SK-N-SH (cell line): ENCODE data around the gene KCNJ18. TPM values are rescaled to one million over a fixed set of nuclear protein-coding genes. Genes with fewer than 3 reads are reported as not detected.
"Not testable (repeated sequence)": the region's sequence is repeated elsewhere in the genome, so short reads cannot be mapped to it uniquely, and the experiment has no call there.

Experiments used
- CTCF ChIA-PET: fragments of 300-600, 350-600 bp; formaldehyde crosslinking; extraction: SDS; loops from one replicate; lab custom pipeline; 2021; lab: Yijun Ruan, JAX
- POLR2A ChIA-PET: fragments of 350-600 bp; sonication (Branson Sonifier 250); formaldehyde crosslinking; extraction: SDS; loops from one replicate; lab custom pipeline; 2020; ENCODE audit warnings: antibody characterized with exemption, inconsistent platforms; lab: Yijun Ruan, JAX
- DNase-seq: peaks from one replicate; pipeline ENCODE4 v3.0.0; 2012
- H2AFZ ChIP-seq: fragments of 200-600 bp; sonication (generic); 2 replicates; pipeline ENCODE4 v1.8.1; 2016; ENCODE audit warnings: antibody characterized with exemption, mild to moderate bottlenecking, low read depth
- H3F3A ChIP-seq: fragments of 200-600 bp; sonication (generic); replicated peaks from 2 replicates; pipeline ENCODE3; 2016; ENCODE audit warnings: antibody characterized with exemption, mild to moderate bottlenecking; ENCODE audit not compliant: insufficient read depth
- H3K27ac ChIP-seq, 2 experiments: fragments of 200-500 bp in 1 of 2; fragments of 200-600 bp in 1 of 2; sonication (Bioruptor generic) in 1 of 2; sonication (generic), shearing (Covaris generic) in 1 of 2; 2 replicates each; pipeline versions ENCODE4 v1.5.1 to v1.6.1; 2014 to 2016; ENCODE audit warnings: low read depth in 2 of 2, inconsistent platforms in 1 of 2, low read length in 1 of 2, mild to moderate bottlenecking in 1 of 2, mixed read lengths in 1 of 2
- H3K27me3 ChIP-seq: fragments of 200-600 bp; sonication (generic), shearing (Covaris generic); 2 replicates; pipeline ENCODE4 v1.6.1; 2016; ENCODE audit warnings: mixed run types; ENCODE audit not compliant: insufficient read depth
- H3K36me3 ChIP-seq, 2 experiments: fragments of 200-500 bp in 1 of 2; fragments of 200-600 bp in 1 of 2; sonication (Bioruptor generic) in 1 of 2; sonication (generic) in 1 of 2; replicated peaks in 1 of 2; 2 replicates each; pipeline versions ENCODE3 to v1.5.1; 2014 to 2016; ENCODE audit warnings: low read length in 1 of 2, mild to moderate bottlenecking in 1 of 2; ENCODE audit not compliant: insufficient read depth in 2 of 2, control insufficient read depth in 1 of 2
- H3K4me1 ChIP-seq, 2 experiments: fragments of 200-500 bp in 1 of 2; fragments of 200-600 bp in 1 of 2; sonication (Bioruptor generic) in 1 of 2; sonication (generic), shearing (Covaris generic) in 1 of 2; 2 replicates each; pipeline versions ENCODE4 v1.5.1 to v1.6.1; 2014 to 2016; ENCODE audit warnings: low read depth in 1 of 2, low read length in 1 of 2, mixed run types in 1 of 2; ENCODE audit not compliant: insufficient read depth in 2 of 2, control insufficient read depth in 1 of 2
- H3K4me2 ChIP-seq: fragments of 200-600 bp; sonication (generic), shearing (Covaris generic); 2 replicates; pipeline ENCODE4 v1.6.1; 2017; ENCODE audit warnings: mixed run types
- H3K4me3 ChIP-seq, 2 experiments: fragments of 200-500 bp in 1 of 2; fragments of 200-600 bp in 1 of 2; sonication (Bioruptor generic) in 1 of 2; sonication (generic), shearing (Covaris generic) in 1 of 2; 2 replicates each; pipeline versions ENCODE4 v1.5.1 to v1.8.1; 2014 to 2016; ENCODE audit warnings: low read depth in 2 of 2, inconsistent platforms in 1 of 2, low read length in 1 of 2, mild to moderate bottlenecking in 1 of 2, mixed read lengths in 1 of 2, moderate library complexity in 1 of 2
- H3K79me2 ChIP-seq: fragments of 200-600 bp; sonication (generic); 2 replicates; pipeline ENCODE4 v1.8.1; 2017; ENCODE audit warnings: mild to moderate bottlenecking; ENCODE audit not compliant: insufficient read depth
- H3K9ac ChIP-seq: fragments of 200-600 bp; sonication (generic); 2 replicates; pipeline ENCODE4 v1.6.1; 2017; ENCODE audit warnings: mixed run types
- H3K9me2 ChIP-seq: fragments of 200-600 bp; sonication (generic); 2 replicates; pipeline ENCODE4 v1.6.1; 2017; ENCODE audit warnings: mixed run types
- H3K9me3 ChIP-seq: fragments of 200-600 bp; sonication (generic); 2 replicates; pipeline ENCODE4 v1.6.1; 2017; ENCODE audit warnings: mixed run types, mild to moderate bottlenecking, moderate library complexity
- H4K20me1 ChIP-seq: fragments of 200-600 bp; sonication (generic); 2 replicates; pipeline ENCODE4 v1.6.1; 2017; ENCODE audit warnings: mild to moderate bottlenecking, mixed run types; ENCODE audit not compliant: insufficient read depth
- CHD2 ChIP-seq: fragments of 150-350 bp; IDR thresholded peaks from 2 replicates; pipeline ENCODE4 v1.6.1; 2018; ENCODE audit warnings: low read length; ENCODE audit not compliant: partially characterized antibody
- CTCF ChIP-seq: fragments of 200-600 bp; sonication (generic); IDR thresholded peaks from 2 replicates; pipeline ENCODE4 v1.6.1; 2017; ENCODE audit warnings: antibody characterized with exemption, mild to moderate bottlenecking, moderate library complexity
- EP300 ChIP-seq, 2 experiments: IDR thresholded peaks; 2 replicates each; pipeline versions ENCODE4 v1.4.0 to v1.6.1; 2012; ENCODE audit warnings: borderline replicate concordance in 1 of 2, low read depth in 1 of 2, low read length in 1 of 2
- EZH2phosphoT487 ChIP-seq: fragments of 200-600 bp; sonication (generic); IDR thresholded peaks from 2 replicates; pipeline ENCODE4 v1.6.1; 2017; ENCODE audit warnings: low read depth, mixed run types, mild to moderate bottlenecking, antibody characterized with exemption, moderate library complexity, borderline replicate concordance
- FOXJ3 ChIP-seq: sonication (generic); formaldehyde crosslinking; IDR thresholded peaks from 2 replicates; pipeline ENCODE4 v1.5.1; 2020; ENCODE audit warnings: mild to moderate bottlenecking, missing genetic modification reagents
- NFIC ChIP-seq: IDR thresholded peaks from 2 replicates; pipeline ENCODE4 v1.4.0; 2012; ENCODE audit warnings: borderline replicate concordance
- NRF1 ChIP-seq: IDR thresholded peaks from 2 replicates; pipeline ENCODE4 v1.6.1; 2012; ENCODE audit warnings: low read depth, mild to moderate bottlenecking, low read length
- RAD21 ChIP-seq: IDR thresholded peaks from 2 replicates; pipeline ENCODE4 v1.6.1; 2012; ENCODE audit warnings: mild to moderate bottlenecking, low read length
- TAF1 ChIP-seq: IDR thresholded peaks from 2 replicates; pipeline ENCODE4 v1.6.1; 2012; ENCODE audit warnings: low read depth, mild to moderate bottlenecking, low read length, moderate library complexity, borderline replicate concordance
- TEAD4 ChIP-seq: IDR thresholded peaks from 2 replicates; pipeline ENCODE4 v1.4.0; 2012; ENCODE audit warnings: mild to moderate bottlenecking, borderline replicate concordance; ENCODE audit not compliant: insufficient read depth
- USF2 ChIP-seq: fragments of 150-350 bp; IDR thresholded peaks from 2 replicates; pipeline ENCODE4 v1.6.1; 2017; ENCODE audit warnings: antibody characterized with exemption, low read length, low read depth, borderline replicate concordance
- WGBS: methylation state at CpG from one replicate; pipeline ENCODE4 v1.1.6; 2017; ENCODE audit warnings: low lambda C conversion rate; 5-methylcytosine and 5-hydroxymethylcytosine counted together
- polyA plus RNA-seq, 3 experiments: library from polyadenylated mRNA; depleted of rRNA; stranded (reverse); fragments of >200 nt; gene quantifications; 2 replicates each; pipeline ENCODE4 v1.2.3, GENCODE V29; 2012

Gene KCNJ18
- polyA plus RNA-seq, 1 of the 3 experiments (the other 2 are of a cell fraction) = not detected

- H3K4me3 ChIP-seq, H3K27ac ChIP-seq, CTCF ChIA-PET, H3K4me2 ChIP-seq, H3K79me2 ChIP-seq, H3K9me3 ChIP-seq, H3K9me2 ChIP-seq, DNase-seq, POLR2A ChIA-PET, H2AFZ ChIP-seq, H3F3A ChIP-seq, H3K4me1 ChIP-seq, H3K36me3 ChIP-seq, H3K9ac ChIP-seq, H4K20me1 ChIP-seq: not testable (repeated sequence)
- peaks cover 32% of the 10 kb centered on the region for H3K27me3 ChIP-seq
- WGBS = no CpG with 5 or more reads among the region's 33 CpGs
Measured at GRCh38 chr17:21684384-21684783, 7.9 kb upstream of the KCNJ18 start.

GRCh38 chr17:21685061-21685795 lies 7.1 kb upstream of the KCNJ18 start:
- H3K36me3 ChIP-seq, H3K4me1 ChIP-seq, H3K4me3 ChIP-seq, H2AFZ ChIP-seq, CTCF ChIA-PET, H3K79me2 ChIP-seq, H4K20me1 ChIP-seq, H3K27ac ChIP-seq, H3F3A ChIP-seq, H3K9ac ChIP-seq, H3K4me2 ChIP-seq, POLR2A ChIA-PET, H3K9me2 ChIP-seq, DNase-seq, H3K9me3 ChIP-seq: not testable (repeated sequence)
- H3K27me3 ChIP-seq = peaks cover 23% of the 10 kb centered on the region
- 40% methylated on average over 24 of the region's 42 CpGs for WGBS

GRCh38 chr17:21686165-21687015 lies 5.9 kb upstream of the KCNJ18 start:
- Histone ChIP-seq H2AFZ (no peak overlapping the region), H3K27ac (no peak overlapping the region), H3K79me2 (no peaks in the 10 kb centered on the region), H3K9me3 (no peaks in the 10 kb centered on the region), H3F3A (no peaks in the 10 kb centered on the region), H3K9me2 (no peaks in the 10 kb centered on the region), H3K9ac (no peak overlapping the region), H3K4me2 (peak overlapping the region; percentile 37), H3K36me3 (no peaks in the 10 kb centered on the region), H3K4me1 (no peaks in the 10 kb centered on the region), H4K20me1 (no peaks in the 10 kb centered on the region)
- CTCF ChIA-PET = no interaction called here
- 20% methylated on average over 23 of the region's 23 CpGs for WGBS
- DNase-seq = no peak
- POLR2A ChIA-PET = no interaction called here
- TF ChIP-seq TAF1 = no peak
- TF ChIP-seq NRF1 = no peak
- no peak for TF ChIP-seq EZH2phosphoT487
- TF ChIP-seq NFIC = no peak
- no peak for TF ChIP-seq RAD21
- no peak for TF ChIP-seq EP300 (IDR thresholded peaks at IDR 0.05; ENCODE audit: borderline replicate concordance in 1 of 2, low read depth in 1 of 2, low read length in 1 of 2)
- TF ChIP-seq CHD2 = no peak
- TF ChIP-seq FOXJ3 (CRISPR knock-in tag) = no peak
- TF ChIP-seq CTCF = no peak
- no peak for TF ChIP-seq USF2
- no peak for TF ChIP-seq TEAD4
- TF ChIP-seq, all 33 proteins: peak for 0
- peaks cover 20% of the 10 kb centered on the region; the same call in 1 of the 2 replicates for H3K27me3 ChIP-seq
- H3K4me3 ChIP-seq = no peak overlapping the region
